GM12865 (cell line): ENCODE data around the gene HCFC2.
A peak's percentile ranks its signal among the peaks of the same experiment; 100 is the strongest.
"Not testable (repeated sequence)": the region's sequence is repeated elsewhere in the genome, so short reads cannot be mapped to it uniquely, and the experiment has no call there.

Experiments
- DNase-seq: peaks from one replicate; pipeline ENCODE4 v3.0.0; 2010; ENCODE audit warnings: low read depth
- H3K4me3 ChIP-seq: 2 replicates; pipeline ENCODE4 v1.5.1; 2011; ENCODE audit warnings: mild to moderate bottlenecking, low read depth, low read length, control low read depth
- CTCF ChIP-seq: IDR thresholded peaks from 2 replicates; pipeline ENCODE4 v1.5.1; 2011; ENCODE audit warnings: low read length, control low read depth, low read depth, inconsistent platforms; ENCODE audit not compliant: insufficient read depth; ENCODE audit errors: missing control alignments

HCFC2 gene

GRCh38 chr12:104064031-104064841 lies at the start of gene HCFC2:
HCFC2 (plus strand) TSS chr12:104064531; CDS start chr12:104064561, 30 bp downstream.
- peak within 1 kb of the TSS; percentile 93 for H3K4me3 ChIP-seq
- peak; percentile 93 for DNase-seq
- no peak for TF ChIP-seq CTCF

- H3K4me3 ChIP-seq, DNase-seq: not testable (repeated sequence)
Measured at GRCh38 chr12:104021862-104022261, 42.5 kb upstream of the HCFC2 start.

- DNase-seq, result no peak
- H3K4me3 ChIP-seq, result no peak overlapping the region
- TF ChIP-seq CTCF, result no peak
Measured at GRCh38 chr12:104022786-104023185, 41.5 kb upstream of the HCFC2 start.

- no peak for DNase-seq
- no peak overlapping the region for H3K4me3 ChIP-seq
- TF ChIP-seq CTCF, result no peak
Measured at GRCh38 chr12:104023710-104024109, 40.6 kb upstream of the HCFC2 start.

- H3K4me3 ChIP-seq, result no peak overlapping the region
- no peak for TF ChIP-seq CTCF
- no peak for DNase-seq
Measured at GRCh38 chr12:104024348-104024747, 40.0 kb upstream of the HCFC2 start.

GRCh38 chr12:104025771-104026170 lies 38.6 kb upstream of the HCFC2 start:
- H3K4me3 ChIP-seq, result no peak overlapping the region
- TF ChIP-seq CTCF, result no peak
- no peak for DNase-seq

GRCh38 chr12:104026841-104027599 lies 37.3 kb upstream of the HCFC2 start:
- H3K4me3 ChIP-seq, result no peak overlapping the region
- TF ChIP-seq CTCF, result no peak
- DNase-seq, result no peak

- DNase-seq, H3K4me3 ChIP-seq: not testable (repeated sequence)
Measured at GRCh38 chr12:104030596-104030995, 33.7 kb upstream of the HCFC2 start.

GRCh38 chr12:104036143-104036542 lies 28.2 kb upstream of the HCFC2 start:
- not testable (repeated sequence) for DNase-seq, H3K4me3 ChIP-seq

- DNase-seq, H3K4me3 ChIP-seq: not testable (repeated sequence)
Measured at GRCh38 chr12:104039769-104040168, 24.6 kb upstream of the HCFC2 start.
